ENCODE data around the gene RAD50. TPM values are rescaled to one million over a fixed set of nuclear protein-coding genes. Genes with fewer than 3 reads are reported as not detected.
"Not testable (repeated sequence)": the region's sequence is repeated elsewhere in the genome, so short reads cannot be mapped to it uniquely, and the experiment has no call there.

Gene RAD50
- total RNA-seq, 1 donor from 2014 or later = 29.4 TPM

- no peaks in the 10 kb centered on the region for H3K9me3 ChIP-seq
- H3K4me1 ChIP-seq = no peaks in the 10 kb centered on the region
- TF ChIP-seq CTCF (IDR thresholded peaks at IDR 0.05) = no peak
- no peak overlapping the region for H3K4me3 ChIP-seq
- no peaks in the 10 kb centered on the region for H3K27me3 ChIP-seq
- intact Hi-C loops (cut with DNase I) = no loop called here
- no peaks in the 10 kb centered on the region for H3K36me3 ChIP-seq
- no peak overlapping the region for H3K27ac ChIP-seq
- no peak for DNase-seq (ENCODE audit: low spot score in 2 of 2)
Measured at GRCh38 chr5:132540149-132540548, 16.6 kb upstream of the RAD50 start.

- Histone ChIP-seq H3K27ac (no peak overlapping the region), H3K4me1 (no peaks in the 10 kb centered on the region), H3K27me3 (no peaks in the 10 kb centered on the region), H3K36me3 (no peaks in the 10 kb centered on the region), H3K9me3 (no peaks in the 10 kb centered on the region), H3K4me3 (no peak overlapping the region)
- DNase-seq (ENCODE audit: low spot score in 2 of 2) = no peak
- intact Hi-C loops (cut with DNase I) = no loop called here
- no peak for TF ChIP-seq CTCF (IDR thresholded peaks at IDR 0.05)
Measured at GRCh38 chr5:132540764-132541163, 16.0 kb upstream of the RAD50 start.

- Histone ChIP-seq H3K36me3 (no peaks in the 10 kb centered on the region), H3K4me3 (no peak within 1 kb of the TSS), H3K27ac (no peak within 1 kb of the TSS), H3K4me1 (no peaks in the 10 kb centered on the region), H3K9me3 (no peaks in the 10 kb centered on the region), H3K27me3 (no peaks in the 10 kb centered on the region)
- no peak for TF ChIP-seq CTCF (IDR thresholded peaks at IDR 0.05)
- intact Hi-C loops (cut with DNase I) = no loop called here
- no peak for DNase-seq (ENCODE audit: low spot score in 2 of 2)
Measured at GRCh38 chr5:132543472-132544201, 13.1 kb upstream of the RAD50 start, which contains the start of gene IL5. TSS of gene IL5 (minus strand) at chr5:132543522. CDS start at chr5:132543478, 44 bp downstream.

GRCh38 chr5:132546108-132546507, 10.7 kb upstream of the RAD50 start:
- no peaks in the 10 kb centered on the region for H3K9me3 ChIP-seq
- H3K36me3 ChIP-seq = no peaks in the 10 kb centered on the region
- no peaks in the 10 kb centered on the region for H3K27me3 ChIP-seq
- no peak overlapping the region for H3K27ac ChIP-seq
- no peaks in the 10 kb centered on the region for H3K4me1 ChIP-seq
- H3K4me3 ChIP-seq = no peak overlapping the region
- intact Hi-C loops (cut with DNase I) = no loop called here
- DNase-seq (ENCODE audit: low spot score in 2 of 2) = no peak
- TF ChIP-seq CTCF (IDR thresholded peaks at IDR 0.05) = no peak

GRCh38 chr5:132547269-132547668, 9.5 kb upstream of the RAD50 start:
- intact Hi-C loops (cut with DNase I) = no loop called here
- Histone ChIP-seq H3K4me3 (no peak overlapping the region), H3K27me3 (no peaks in the 10 kb centered on the region), H3K36me3 (no peaks in the 10 kb centered on the region), H3K9me3 (no peaks in the 10 kb centered on the region), H3K4me1 (no peaks in the 10 kb centered on the region), H3K27ac (no peak overlapping the region)
- DNase-seq (ENCODE audit: low spot score in 2 of 2) = no peak
- no peak for TF ChIP-seq CTCF (IDR thresholded peaks at IDR 0.05)

GRCh38 chr5:132548834-132549233, 7.9 kb upstream of the RAD50 start:
- H3K27ac ChIP-seq; H3K27me3 ChIP-seq; H3K9me3 ChIP-seq; H3K36me3 ChIP-seq; DNase-seq (ENCODE audit: low spot score in 2 of 2); H3K4me1 ChIP-seq; H3K4me3 ChIP-seq; intact Hi-C loops (cut with DNase I): not testable (repeated sequence)
